Heart right ventricle (tissue), 16 donors: ENCODE results near the gene HEMK1. TPM values are rescaled to one million over a fixed set of nuclear protein-coding genes. Genes with fewer than 3 reads are reported as not detected.

ENCODE experiments used
- ATAC-seq, 8 donors: fragments of 200-7000 bp; cut with Tn5 transposase; one replicate each; pipeline ENCODE4 v1.9.1; 2020; ENCODE audit warnings: mild to moderate bottlenecking in 8 of 8, moderate library complexity in 8 of 8, moderate number of reproducible peaks in 1 of 8
- DNase-seq, 2 donors: peaks; one replicate each; pipeline ENCODE4 v3.0.0-alpha.2; 2020
- H3K27ac ChIP-seq, 10 donors: fragments of 200-600 bp; sonication (generic) in 2 of 10; one replicate each; pipeline versions ENCODE4 v1.5.0 to v1.8.0; 2020 to 2022; ENCODE audit warnings: mild to moderate bottlenecking in 3 of 10
- H3K27me3 ChIP-seq, 7 donors: fragments of 200-600 bp; one replicate each; pipeline ENCODE4 v1.8.0; 2021 to 2022; ENCODE audit warnings: mild to moderate bottlenecking in 2 of 7
- H3K36me3 ChIP-seq, 9 donors: fragments of 200-600 bp; sonication (generic) in 1 of 9; one replicate each; pipeline versions ENCODE4 v1.5.0 to v1.8.0; 2020 to 2022; ENCODE audit warnings: mild to moderate bottlenecking in 2 of 9
- H3K4me1 ChIP-seq, 9 donors: fragments of 200-600 bp; sonication (generic) in 1 of 9; one replicate each; pipeline versions ENCODE4 v1.5.0 to v1.8.0; 2020 to 2022; ENCODE audit warnings: mild to moderate bottlenecking in 4 of 9
- H3K4me3 ChIP-seq, 10 donors: fragments of 200-600 bp; sonication (generic) in 2 of 10; one replicate each; pipeline versions ENCODE4 v1.5.0 to v1.8.0; 2020 to 2022; ENCODE audit warnings: mild to moderate bottlenecking in 7 of 10, moderate library complexity in 2 of 10
- H3K9me3 ChIP-seq, 11 donors: fragments of 200-600 bp in 10 of 11; sonication (generic) in 2 of 11; one replicate each; pipeline versions ENCODE4 v1.5.0 to v1.8.0; 2013 to 2022; ENCODE audit warnings: mild to moderate bottlenecking in 2 of 11, control low read depth in 1 of 11, moderate library complexity in 1 of 11
- CTCF ChIP-seq, 9 donors: fragments of 200-600 bp; sonication (generic) in 2 of 9; IDR thresholded peaks; one replicate each; pipeline versions ENCODE4 v1.5.0 to v1.8.0; 2021 to 2022; ENCODE audit warnings: antibody characterized with exemption in 9 of 9, mild to moderate bottlenecking in 5 of 9, moderate library complexity in 1 of 9
- WGBS, 2 donors: extraction: QIAGEN DNeasy Blood & Tissue Kit; methylation state at CpG; one replicate each; pipeline ENCODE4 v1.1.7; 2013; ENCODE audit warnings: inconsistent platforms in 1 of 2; 5-methylcytosine and 5-hydroxymethylcytosine counted together
- intact Hi-C, 10 donors: fragments of 100-400 bp; cut with DNase I; formaldehyde crosslinking; loops; one replicate each; pipeline versions ENCODE4 v1.11.1 to v1.14.2; 2022
- polyA plus RNA-seq, 2 donors: library from polyadenylated mRNA; stranded (reverse); fragments of 200-250 nt; gene quantifications; one replicate each; pipeline ENCODE4 v1.2.3, GENCODE V29; 2013
- total RNA-seq, 10 donors: library from RNA; stranded (reverse); fragmentation: NEBNext Ultra II Directional in 3 of 10; extraction: Animal tissue kit (Norgen Biotek cat#: 25700) in 3 of 10; gene quantifications; one replicate each; pipeline versions ENCODE4 v1.2.1 to v1.2.4, GENCODE V29; 2021 to 2023
- donor health status: Arrhythmogenic right ventricular cardiomyopathy.
- donor health status: ischemic (EF 13 %, LVEDD 7.1; RV severe dilation, severe dysfunction).
- donor health status: healthy with polysubstance abuse.
- donor health status: DM: no; HTN: yes; CAD: no.
- donor health status: DM: no; HTN: no; CAD: no.
- donor health status: ischemic (EF 25% LVEDD 6.9; RV normal size, moderate dysfunction).
- donor health status: ischemic (EF 25% LVEDD 5.7; RV mildly dilated, moderate dysfunction).
- donor health status: healthy.
- donor health status: DM: yes; HTN: yes; CAD: no.
- donor health status: Ischemic cardiomyopathy.
- donor health status: ischemic (EF 35%, LVEDD 5.7; RV mildly dilated, moderate dysfunction).
- donor health status: nonischemic (EF 11% LVEDD 7.7; RV severe dilation, severe dysfunction).
- donor health status: DM: yes; HTN: yes; CAD: no.
- donor health status: PGD.
- donor health status: ischemic (EF 29% LVEDD 5.4; RV normal size, mild dysfunction).
- donor health status: nonischemic (EF 23%, LVEDD 6.1; RV moderate dilation, normal function).

HEMK1 gene
- total and polyA plus RNA-seq, 12 donors = 10.6 to 19.0 (median 14.8) TPM

DNA sequence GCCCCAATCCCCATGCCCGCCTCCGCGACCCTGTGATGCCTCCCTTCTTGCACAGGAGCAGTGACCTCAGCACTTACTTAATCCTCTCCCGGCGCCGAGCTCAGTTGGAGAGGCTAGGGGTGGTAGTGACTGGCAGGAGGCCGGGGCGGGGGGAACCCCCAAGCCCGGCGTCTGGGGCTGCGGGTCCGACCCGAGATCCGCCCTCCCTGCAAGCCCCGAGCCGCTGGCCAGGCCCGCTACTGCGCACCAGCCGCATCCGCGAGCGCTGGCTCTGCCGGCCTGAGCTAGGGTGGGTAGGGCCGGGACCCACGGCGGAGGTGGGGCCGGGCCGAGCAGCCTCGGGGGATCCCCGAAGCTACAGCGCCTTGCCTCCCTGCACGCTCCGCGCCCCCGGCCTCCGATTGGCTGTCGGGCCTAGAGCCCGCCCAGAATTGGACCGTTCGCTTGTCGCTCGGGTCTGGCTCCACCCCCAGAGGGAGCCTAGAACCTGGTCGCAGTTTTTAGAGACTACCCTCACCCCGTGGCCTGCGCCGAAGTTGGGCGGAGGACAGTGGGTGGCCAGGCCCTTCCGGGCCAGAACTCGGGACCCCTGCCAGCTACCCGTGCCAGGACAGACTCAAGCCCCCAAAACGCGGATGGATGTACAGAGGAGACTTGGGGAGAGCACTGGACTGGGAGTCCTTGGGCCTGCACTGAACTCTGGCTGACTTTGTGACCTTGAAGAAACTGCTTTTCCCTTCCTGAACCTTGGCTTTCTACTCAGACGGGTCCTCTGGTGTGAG, 1.7 kb upstream of the HEMK1 start, which contains the start of gene C3orf18:
TSS of gene C3orf18 (minus strand) at position 362 of the 782 bp plus-strand sequence. CDS start 2,048 bp downstream, outside the sequence.
- TF ChIP-seq CTCF (IDR thresholded peaks at IDR 0.05) = no peak
- peaks cover 11 to 68% (median 44%) of the 10 kb centered on the region in 9 donors for H3K4me1 ChIP-seq
- no peaks in the 10 kb centered on the region for H3K9me3 ChIP-seq
- intact Hi-C loops = no loop called here
- H3K27me3 ChIP-seq = no peaks in the 10 kb centered on the region
- DNase-seq = peak; percentile 95
- ATAC-seq = peak; percentile 77 to 84 (median 82)
- H3K27ac ChIP-seq = peak within 1 kb of the TSS; percentile 65 to 95 (median 92)
- H3K36me3 ChIP-seq = peaks cover 0 to 23% (median 0%) of the 10 kb centered on the region in 9 donors
- 1 to 2% methylated on average over 53 of the region's 53 CpGs for WGBS, 2 donors
- H3K4me3 ChIP-seq = peak within 1 kb of the TSS; percentile 39 to 92 (median 78)

DNA sequence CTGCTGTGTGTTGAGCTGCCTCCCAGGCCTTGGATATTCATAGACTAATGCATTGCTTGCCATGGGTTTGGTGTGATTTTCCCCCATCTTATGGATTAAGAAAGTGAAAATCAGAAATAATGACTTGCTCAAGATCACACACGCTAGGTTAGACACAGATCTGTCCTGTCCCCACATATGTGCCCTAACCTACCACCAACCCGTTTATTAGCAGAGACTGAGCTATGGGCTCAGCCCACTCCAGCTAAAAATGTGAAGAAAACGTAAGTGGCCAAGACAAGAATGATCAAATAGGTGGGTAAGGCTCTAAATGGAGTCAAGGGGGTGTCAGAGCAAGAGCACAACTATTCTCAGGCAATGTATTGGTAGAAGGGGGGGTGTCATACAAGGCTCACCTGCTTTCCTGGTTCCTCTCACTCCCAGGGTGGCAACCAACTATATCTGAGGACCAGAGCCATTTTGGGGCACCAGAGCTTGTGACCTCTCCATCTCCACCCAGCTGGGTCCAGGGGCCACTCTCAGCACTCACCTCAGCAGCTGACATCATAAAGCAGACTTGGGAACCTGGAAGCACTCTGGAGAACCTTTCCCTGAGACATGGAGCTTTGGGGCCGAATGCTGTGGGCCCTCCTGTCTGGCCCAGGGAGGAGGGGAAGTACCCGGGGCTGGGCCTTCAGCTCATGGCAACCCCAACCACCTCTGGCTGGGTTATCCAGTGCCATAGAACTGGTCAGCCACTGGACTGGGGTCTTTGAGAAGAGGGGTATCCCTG, 1.4 kb downstream of the HEMK1 start:
- Histone ChIP-seq H3K36me3 (peaks cover 0 to 34% (median 0%) of the 10 kb centered on the region in 9 donors), H3K4me3 (peak overlapping the region in 5 of 10 donors; percentile 66 to 89 (median 73)), H3K27ac (peak overlapping the region in 3 of 10 donors; percentile 93 to 95 (median 95)), H3K27me3 (no peaks in the 10 kb centered on the region), H3K9me3 (no peaks in the 10 kb centered on the region), H3K4me1 (peaks cover 11 to 77% (median 47%) of the 10 kb centered on the region in 9 donors)
- no peak for DNase-seq
- TF ChIP-seq CTCF (IDR thresholded peaks at IDR 0.05) = no peak
- 76 to 82% methylated on average over 5 of the region's 5 CpGs for WGBS, 2 donors
- intact Hi-C loops = loop anchor here in 3 of 10 donors (5.0 to 10.0 kb wide), 3 partner anchors 104 to 814 kb away; partner anchors contain the start of genes MANF (in 2 of the 3) and DOCK3 (in 1 of the 3)
- no peak for ATAC-seq

DNA sequence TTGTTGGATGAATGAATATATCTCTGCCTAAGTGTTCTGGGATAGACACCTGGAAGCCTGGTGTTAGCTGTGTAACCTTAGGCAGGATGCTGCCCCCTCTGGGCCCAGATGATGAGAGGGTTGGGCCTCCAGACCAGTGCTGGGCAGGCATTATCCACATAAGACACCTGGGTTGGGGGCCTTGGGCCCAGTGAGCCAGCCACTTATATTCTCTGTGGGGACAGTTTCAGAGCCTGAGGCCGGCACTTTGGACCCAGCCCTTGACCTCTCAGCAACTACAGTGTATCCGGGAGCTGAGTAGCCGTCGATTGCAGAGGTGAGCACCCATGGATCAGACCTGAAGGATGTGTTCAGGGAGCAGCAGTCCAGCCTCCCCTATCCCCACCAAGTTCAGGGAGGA, 2.2 kb downstream of the HEMK1 start:
- Histone ChIP-seq H3K4me3 (no peak overlapping the region), H3K36me3 (peaks cover 0 to 41% (median 0%) of the 10 kb centered on the region in 9 donors), H3K27me3 (no peaks in the 10 kb centered on the region), H3K4me1 (peaks cover 11 to 73% (median 43%) of the 10 kb centered on the region in 9 donors), H3K9me3 (no peaks in the 10 kb centered on the region), H3K27ac (peak overlapping the region in 2 of 10 donors; percentile 42 to 73)
- intact Hi-C loops = loop anchor here in 3 of 10 donors (5.0 to 10.0 kb wide), 3 partner anchors 103 to 813 kb away; partner anchors contain the start of genes MANF (in 2 of the 3) and DOCK3 (in 1 of the 3)
- no peak for ATAC-seq
- WGBS, 2 donors = 86 to 89% methylated on average over 4 of the region's 4 CpGs
- DNase-seq = no peak
- TF ChIP-seq CTCF (IDR thresholded peaks at IDR 0.05) = no peak

DNA sequence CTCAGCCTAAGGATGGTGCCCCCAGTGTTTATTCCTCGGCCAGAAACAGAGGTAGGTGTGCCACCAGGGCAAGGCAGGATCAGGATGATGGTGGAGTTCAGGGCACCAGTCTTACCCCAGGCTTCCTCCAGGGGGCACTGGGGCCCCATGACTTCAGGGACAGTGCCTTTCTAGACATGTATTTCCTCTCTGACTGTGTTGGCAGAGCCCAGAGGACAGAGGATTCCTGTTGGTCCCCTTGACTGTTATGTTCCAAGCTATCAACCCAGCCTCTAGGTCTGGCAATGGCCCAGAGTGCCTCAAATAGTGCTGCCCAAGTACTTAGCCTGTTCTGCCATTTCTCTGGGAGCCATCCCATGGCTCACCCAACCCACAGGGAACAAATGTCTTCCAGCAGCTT, 2.8 kb downstream of the HEMK1 start:
- peak; percentile 79 to 97 (median 93) for TF ChIP-seq CTCF (IDR thresholded peaks at IDR 0.05)
- Histone ChIP-seq H3K9me3 (no peaks in the 10 kb centered on the region), H3K27me3 (no peaks in the 10 kb centered on the region), H3K4me1 (peaks cover 9 to 69% (median 36%) of the 10 kb centered on the region in 9 donors), H3K4me3 (no peak overlapping the region), H3K27ac (peak overlapping the region in 9 of 10 donors; percentile 7 to 73 (median 42)), H3K36me3 (peaks cover 0 to 48% (median 0%) of the 10 kb centered on the region in 9 donors)
- 11 to 23% methylated on average over 1 of the region's 1 CpG for WGBS, 2 donors
- DNase-seq (peak; percentile 72 to 74), ATAC-seq (peak; percentile 6 to 46 (median 32))
- intact Hi-C loops = loop anchor here (1.0 to 10.0 kb wide), 8 partner anchors 40 to 813 kb away; partner anchors contain the start of genes MANF (in 2 of the 10) and DOCK3 (in 1 of the 10)
